Neural progenitor cell (in vitro differentiated cells): ENCODE results near the gene RAVER1.

Experiments
- CTCF ChIP-seq: fragments of 200-600 bp; sonication (generic); IDR thresholded peaks from 2 replicates; pipeline ENCODE4 v1.5.1; 2017; ENCODE audit warnings: antibody characterized with exemption, mild to moderate bottlenecking
- EZH2 ChIP-seq: fragments of 200-600 bp; sonication (generic); IDR thresholded peaks from 2 replicates; pipeline ENCODE4 v1.6.1; 2017; ENCODE audit warnings: antibody characterized with exemption, mild to moderate bottlenecking, moderate library complexity
- EZH2phosphoT487 ChIP-seq: fragments of 200-600 bp; sonication (generic); IDR thresholded peaks from 2 replicates; pipeline ENCODE4 v1.6.1; 2017; ENCODE audit warnings: antibody characterized with exemption

GRCh38 chr19:10335352-10335985 is 2.1 kb upstream of the RAVER1 start:
- TF ChIP-seq CTCF: no peak
- no peak for TF ChIP-seq EZH2
- TF ChIP-seq EZH2phosphoT487: no peak
